ENCODE measurements around the gene FCGR1A. TPM values are rescaled to one million over a fixed set of nuclear protein-coding genes. Genes with fewer than 3 reads are reported as not detected.
A peak's percentile ranks its signal among the peaks of the same experiment; 100 is the strongest.
"Not testable (repeated sequence)": the region's sequence is repeated elsewhere in the genome, so short reads cannot be mapped to it uniquely, and the experiment has no call there.

FCGR1A gene
- total RNA-seq, 1 experiment from 2014 or later = not detected

DNA sequence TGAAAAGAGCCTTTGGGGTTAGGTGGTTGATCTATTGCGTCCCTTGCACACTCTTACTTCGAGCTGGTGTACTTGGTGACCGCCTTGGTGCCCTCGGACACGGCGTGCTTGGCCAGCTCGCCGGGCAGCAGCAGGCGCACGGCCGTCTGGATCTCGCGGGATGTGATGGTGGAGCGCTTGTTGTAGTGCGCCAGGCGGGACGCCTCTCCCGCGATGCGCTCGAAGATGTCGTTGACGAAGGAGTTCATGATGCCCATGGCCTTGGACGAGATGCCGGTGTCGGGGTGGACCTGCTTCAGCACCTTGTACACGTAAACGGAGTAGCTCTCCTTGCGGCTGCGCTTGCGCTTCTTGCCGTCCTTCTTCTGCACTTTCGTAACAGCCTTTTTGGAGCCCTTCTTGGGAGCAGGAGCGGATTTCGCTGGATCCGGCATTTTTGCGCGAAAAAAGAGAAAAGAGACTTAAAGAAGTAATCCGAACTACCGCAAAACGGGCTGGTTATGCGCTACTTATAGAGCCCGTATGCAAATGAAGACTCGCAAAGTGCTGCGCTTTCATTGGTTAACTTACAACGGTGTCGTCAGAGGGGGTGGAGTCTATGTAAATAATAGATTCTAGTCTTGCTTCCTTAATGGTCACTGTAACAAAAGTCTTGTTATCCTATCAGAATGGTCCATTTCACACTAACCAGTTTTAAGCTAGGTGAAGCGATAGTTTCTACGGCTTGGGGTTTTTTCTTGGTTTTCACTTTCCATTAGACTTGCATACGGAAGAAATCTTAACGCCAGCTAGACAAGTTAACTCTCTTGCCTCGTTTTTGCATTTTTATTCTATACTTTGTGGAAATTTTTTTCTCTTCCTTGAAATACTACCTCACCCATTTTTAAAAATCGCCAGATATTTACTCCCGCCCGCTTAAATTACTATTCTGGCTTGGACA lies 29.7 kb downstream of the FCGR1A start:
- H3K4me1 ChIP-seq (ENCODE audit: low read length); H4K20me1 ChIP-seq (ENCODE audit: insufficient read depth, low read depth, low read length); H3K9me3 ChIP-seq (ENCODE audit: low read length); H3K4me2 ChIP-seq (ENCODE audit: low read depth, low read length, poor library complexity, severe bottlenecking); H2AFZ ChIP-seq (ENCODE audit: low read length); H3K79me2 ChIP-seq (ENCODE audit: low read length); H3K9me2 ChIP-seq (replicated peaks; ENCODE audit: insufficient read depth, low read length); H3K4me3 ChIP-seq (ENCODE audit: low read length); H3K27me3 ChIP-seq (ENCODE audit: low read length); H3K36me3 ChIP-seq (ENCODE audit: insufficient read depth, low read length); H3K9ac ChIP-seq (ENCODE audit: low read length); H3K27ac ChIP-seq (ENCODE audit: low read length): not testable (repeated sequence)
- peak; percentile 49 for DNase-seq

DNA sequence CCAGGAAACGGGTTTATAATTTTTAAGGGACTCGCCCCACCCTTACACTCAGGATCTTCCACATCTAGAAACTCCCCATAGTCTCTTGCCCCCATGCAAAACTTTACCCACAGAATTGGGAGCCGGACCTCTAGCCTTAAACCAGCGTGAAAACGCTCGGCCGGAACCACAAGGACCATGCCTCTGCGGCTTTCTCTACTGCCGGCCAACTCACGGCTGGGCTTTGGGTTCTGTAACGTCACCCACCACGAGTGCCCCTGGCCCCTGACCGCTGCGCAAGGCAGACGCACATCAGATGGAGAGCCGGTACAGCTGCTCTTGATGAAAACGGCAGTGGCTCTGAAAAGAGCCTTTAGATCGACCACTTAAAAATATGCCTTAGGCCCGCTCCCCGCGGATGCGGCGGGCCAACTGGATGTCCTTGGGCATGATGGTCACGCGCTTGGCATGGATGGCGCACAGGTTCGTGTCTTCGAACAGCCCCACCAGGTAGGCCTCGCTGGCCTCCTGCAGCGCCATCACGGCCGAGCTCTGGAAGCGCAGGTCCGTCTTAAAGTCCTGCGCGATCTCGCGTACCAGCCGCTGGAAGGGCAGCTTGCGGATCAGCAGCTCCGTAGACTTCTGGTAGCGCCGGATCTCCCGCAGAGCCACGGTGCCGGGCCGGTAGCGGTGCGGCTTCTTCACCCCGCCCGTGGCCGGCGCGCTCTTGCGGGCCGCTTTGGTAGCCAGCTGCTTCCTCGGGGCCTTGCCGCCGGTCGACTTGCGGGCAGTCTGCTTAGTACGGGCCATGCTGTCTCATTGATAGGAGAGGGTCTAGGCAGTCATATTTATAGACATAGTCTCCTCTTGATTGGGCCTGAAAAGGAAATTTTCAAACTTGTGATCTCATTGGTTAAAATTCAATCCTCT lies 30.7 kb downstream of the FCGR1A start:
- H3K79me2 ChIP-seq (ENCODE audit: low read length); DNase-seq; H3K9ac ChIP-seq (ENCODE audit: low read length); H2AFZ ChIP-seq (ENCODE audit: low read length); H3K36me3 ChIP-seq (ENCODE audit: insufficient read depth, low read length); H3K4me3 ChIP-seq (ENCODE audit: low read length); H3K4me1 ChIP-seq (ENCODE audit: low read length); H3K9me3 ChIP-seq (ENCODE audit: low read length); H4K20me1 ChIP-seq (ENCODE audit: insufficient read depth, low read depth, low read length); H3K27ac ChIP-seq (ENCODE audit: low read length); H3K4me2 ChIP-seq (ENCODE audit: low read depth, low read length, poor library complexity, severe bottlenecking); H3K27me3 ChIP-seq (ENCODE audit: low read length); H3K9me2 ChIP-seq (replicated peaks; ENCODE audit: insufficient read depth, low read length): not testable (repeated sequence)

DNA sequence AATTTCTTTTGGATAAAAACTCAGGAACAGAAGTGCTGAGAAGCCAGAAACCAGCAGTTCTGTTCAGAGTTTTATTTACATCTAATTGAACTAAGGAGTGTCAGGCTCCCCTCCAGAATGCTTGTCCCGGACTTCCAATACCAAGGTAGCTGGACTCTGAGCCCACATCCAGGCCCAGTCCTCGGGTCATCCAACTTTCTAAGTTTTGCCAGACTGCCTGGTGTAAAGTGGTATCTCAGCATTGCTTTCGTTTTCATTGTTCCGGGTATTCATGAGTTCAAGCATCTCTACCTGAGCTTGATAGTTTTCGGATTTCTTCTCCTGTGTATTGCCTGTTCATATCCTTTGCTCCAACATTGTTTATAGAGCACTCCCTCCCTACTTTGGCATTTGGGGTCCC lies 37.9 kb downstream of the FCGR1A start:
- not testable (repeated sequence) for H3K27ac ChIP-seq (ENCODE audit: low read length); H3K79me2 ChIP-seq (ENCODE audit: low read length); H2AFZ ChIP-seq (ENCODE audit: low read length)

DNA sequence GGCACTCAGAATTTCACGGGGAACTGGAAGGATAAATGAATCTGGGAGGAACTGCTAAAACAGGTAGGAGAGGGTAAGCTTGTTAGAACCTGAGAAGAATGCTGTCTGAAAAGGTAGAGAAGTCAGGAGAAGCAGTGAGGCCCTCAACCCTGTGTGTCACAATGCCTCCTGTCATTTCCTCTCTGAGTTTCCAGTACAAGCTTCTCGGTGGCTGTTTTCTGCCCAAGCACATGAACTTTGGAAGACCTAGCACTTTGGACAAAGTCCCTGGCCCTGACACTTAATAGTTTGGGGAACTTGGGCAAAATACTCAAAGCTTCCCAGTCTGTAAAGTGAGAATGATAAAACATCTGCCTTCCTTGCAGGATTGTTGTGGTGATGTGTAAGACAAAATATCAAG lies 44.1 kb downstream of the FCGR1A start:
- not testable (repeated sequence) for H3K36me3 ChIP-seq (ENCODE audit: insufficient read depth, low read length); H3K4me1 ChIP-seq (ENCODE audit: low read length); H3K79me2 ChIP-seq (ENCODE audit: low read length); H3K9me2 ChIP-seq (replicated peaks; ENCODE audit: insufficient read depth, low read length); H3K4me3 ChIP-seq (ENCODE audit: low read length); H2AFZ ChIP-seq (ENCODE audit: low read length); DNase-seq; H3K4me2 ChIP-seq (ENCODE audit: low read depth, low read length, poor library complexity, severe bottlenecking); H3K9me3 ChIP-seq (ENCODE audit: low read length); H3K27ac ChIP-seq (ENCODE audit: low read length); H3K9ac ChIP-seq (ENCODE audit: low read length); H3K27me3 ChIP-seq (ENCODE audit: low read length); H4K20me1 ChIP-seq (ENCODE audit: insufficient read depth, low read depth, low read length)

More for the DNA sequence above, 37.9 kb downstream of the FCGR1A start:
- H3K36me3 ChIP-seq (ENCODE audit: insufficient read depth, low read length); H3K4me3 ChIP-seq (ENCODE audit: low read length); H3K9me2 ChIP-seq (replicated peaks; ENCODE audit: insufficient read depth, low read length); DNase-seq; H3K4me1 ChIP-seq (ENCODE audit: low read length); H4K20me1 ChIP-seq (ENCODE audit: insufficient read depth, low read depth, low read length); H3K4me2 ChIP-seq (ENCODE audit: low read depth, low read length, poor library complexity, severe bottlenecking); H3K9me3 ChIP-seq (ENCODE audit: low read length); H3K27me3 ChIP-seq (ENCODE audit: low read length); H3K9ac ChIP-seq (ENCODE audit: low read length): not testable (repeated sequence)

DNA sequence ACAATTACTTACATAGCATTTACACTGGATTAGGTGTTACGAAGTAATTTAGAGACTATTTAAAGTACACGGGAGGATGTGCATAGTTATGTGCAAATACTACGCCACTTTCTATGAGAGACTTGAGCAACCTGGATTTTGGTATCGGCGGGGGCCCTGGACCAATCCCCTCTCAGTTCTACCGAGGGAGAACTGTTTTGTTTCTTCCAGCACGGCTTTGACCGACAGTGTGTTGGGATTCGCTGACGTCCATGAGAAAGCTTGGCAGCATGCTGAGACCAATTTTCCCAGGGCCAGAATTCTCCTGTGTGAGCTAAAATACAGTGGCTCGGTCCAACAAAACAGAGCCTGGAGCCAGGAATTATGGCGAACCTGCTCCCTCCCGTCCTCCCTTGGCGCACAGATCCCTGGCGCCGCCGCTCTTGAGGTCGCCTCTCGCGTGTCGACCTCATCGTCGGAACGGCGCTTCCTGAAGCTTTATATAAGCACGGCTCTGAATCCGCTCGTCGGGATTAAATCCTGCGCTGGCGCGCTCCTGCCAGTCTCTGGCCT lies 49.3 kb downstream of the FCGR1A start:
- not testable (repeated sequence) for H3K79me2 ChIP-seq (ENCODE audit: low read length); H2AFZ ChIP-seq (ENCODE audit: low read length); H3K9me2 ChIP-seq (replicated peaks; ENCODE audit: insufficient read depth, low read length); H3K4me3 ChIP-seq (ENCODE audit: low read length); H3K9me3 ChIP-seq (ENCODE audit: low read length); H3K9ac ChIP-seq (ENCODE audit: low read length); H4K20me1 ChIP-seq (ENCODE audit: insufficient read depth, low read depth, low read length); H3K36me3 ChIP-seq (ENCODE audit: insufficient read depth, low read length); H3K4me2 ChIP-seq (ENCODE audit: low read depth, low read length, poor library complexity, severe bottlenecking); H3K27ac ChIP-seq (ENCODE audit: low read length); H3K4me1 ChIP-seq (ENCODE audit: low read length); H3K27me3 ChIP-seq (ENCODE audit: low read length); DNase-seq

DNA sequence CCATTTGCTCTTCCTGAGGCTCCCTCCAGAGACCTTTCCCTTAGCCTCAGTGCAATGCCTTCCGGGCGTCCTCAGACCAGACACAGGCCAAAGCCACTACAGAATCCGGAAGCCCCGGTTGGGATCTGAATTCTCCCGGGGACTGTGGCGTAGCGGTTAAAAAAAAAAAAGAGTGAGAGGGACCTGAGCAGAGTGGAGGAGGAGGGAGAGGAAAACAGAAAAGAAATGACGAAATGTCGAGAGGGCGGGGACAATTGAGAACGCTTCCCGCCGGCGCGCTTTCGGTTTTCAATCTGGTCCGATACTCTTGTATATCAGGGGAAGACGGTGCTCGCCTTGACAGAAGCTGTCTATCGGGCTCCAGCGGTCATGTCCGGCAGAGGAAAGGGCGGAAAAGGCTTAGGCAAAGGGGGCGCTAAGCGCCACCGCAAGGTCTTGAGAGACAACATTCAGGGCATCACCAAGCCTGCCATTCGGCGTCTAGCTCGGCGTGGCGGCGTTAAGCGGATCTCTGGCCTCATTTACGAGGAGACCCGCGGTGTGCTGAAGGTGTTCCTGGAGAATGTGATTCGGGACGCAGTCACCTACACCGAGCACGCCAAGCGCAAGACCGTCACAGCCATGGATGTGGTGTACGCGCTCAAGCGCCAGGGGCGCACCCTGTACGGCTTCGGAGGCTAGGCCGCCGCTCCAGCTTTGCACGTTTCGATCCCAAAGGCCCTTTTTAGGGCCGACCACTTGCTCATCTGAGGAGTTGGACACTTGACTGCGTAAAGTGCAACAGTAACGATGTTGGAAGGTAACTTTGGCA lies 50.0 kb downstream of the FCGR1A start:
- H3K9me3 ChIP-seq (ENCODE audit: low read length); H3K27me3 ChIP-seq (ENCODE audit: low read length); H3K9ac ChIP-seq (ENCODE audit: low read length); H2AFZ ChIP-seq (ENCODE audit: low read length); H3K4me1 ChIP-seq (ENCODE audit: low read length); H4K20me1 ChIP-seq (ENCODE audit: insufficient read depth, low read depth, low read length); H3K36me3 ChIP-seq (ENCODE audit: insufficient read depth, low read length); H3K9me2 ChIP-seq (replicated peaks; ENCODE audit: insufficient read depth, low read length); H3K79me2 ChIP-seq (ENCODE audit: low read length); H3K4me2 ChIP-seq (ENCODE audit: low read depth, low read length, poor library complexity, severe bottlenecking); H3K27ac ChIP-seq (ENCODE audit: low read length); H3K4me3 ChIP-seq (ENCODE audit: low read length); DNase-seq: not testable (repeated sequence)

DNA sequence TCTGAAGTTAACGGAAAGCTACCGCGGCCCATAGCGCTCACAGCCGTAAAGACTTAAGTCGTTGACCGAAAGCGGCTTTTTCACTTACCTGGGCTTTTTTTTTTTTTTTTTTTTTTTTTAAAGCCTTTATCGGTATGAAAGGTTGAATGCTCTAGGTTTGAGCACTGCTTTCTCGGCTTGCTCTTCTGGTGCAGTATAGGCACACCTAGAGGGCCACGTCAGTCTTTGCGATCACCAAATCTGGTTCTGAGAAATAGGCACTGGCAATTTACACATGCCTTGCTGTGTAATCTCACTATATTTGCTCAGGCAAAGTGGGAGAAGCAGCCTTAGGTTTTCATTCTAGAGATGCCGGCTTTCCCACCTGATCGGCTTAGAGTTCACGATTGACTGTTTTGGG lies 50.6 kb downstream of the FCGR1A start:
- not testable (repeated sequence) for H3K4me1 ChIP-seq (ENCODE audit: low read length); H3K27ac ChIP-seq (ENCODE audit: low read length); H4K20me1 ChIP-seq (ENCODE audit: insufficient read depth, low read depth, low read length); H3K79me2 ChIP-seq (ENCODE audit: low read length); H3K27me3 ChIP-seq (ENCODE audit: low read length); H3K9me2 ChIP-seq (replicated peaks; ENCODE audit: insufficient read depth, low read length); H2AFZ ChIP-seq (ENCODE audit: low read length); H3K9me3 ChIP-seq (ENCODE audit: low read length); H3K36me3 ChIP-seq (ENCODE audit: insufficient read depth, low read length); DNase-seq; H3K4me3 ChIP-seq (ENCODE audit: low read length); H3K9ac ChIP-seq (ENCODE audit: low read length); H3K4me2 ChIP-seq (ENCODE audit: low read depth, low read length, poor library complexity, severe bottlenecking)

All from Karpas-422 (cell line).